ENCODE results near the gene DISP1.

GRCh38 chr1:222767152-222767571, 47.7 kb upstream of the DISP1 start:
- TF ChIP-seq, protein P1, sequence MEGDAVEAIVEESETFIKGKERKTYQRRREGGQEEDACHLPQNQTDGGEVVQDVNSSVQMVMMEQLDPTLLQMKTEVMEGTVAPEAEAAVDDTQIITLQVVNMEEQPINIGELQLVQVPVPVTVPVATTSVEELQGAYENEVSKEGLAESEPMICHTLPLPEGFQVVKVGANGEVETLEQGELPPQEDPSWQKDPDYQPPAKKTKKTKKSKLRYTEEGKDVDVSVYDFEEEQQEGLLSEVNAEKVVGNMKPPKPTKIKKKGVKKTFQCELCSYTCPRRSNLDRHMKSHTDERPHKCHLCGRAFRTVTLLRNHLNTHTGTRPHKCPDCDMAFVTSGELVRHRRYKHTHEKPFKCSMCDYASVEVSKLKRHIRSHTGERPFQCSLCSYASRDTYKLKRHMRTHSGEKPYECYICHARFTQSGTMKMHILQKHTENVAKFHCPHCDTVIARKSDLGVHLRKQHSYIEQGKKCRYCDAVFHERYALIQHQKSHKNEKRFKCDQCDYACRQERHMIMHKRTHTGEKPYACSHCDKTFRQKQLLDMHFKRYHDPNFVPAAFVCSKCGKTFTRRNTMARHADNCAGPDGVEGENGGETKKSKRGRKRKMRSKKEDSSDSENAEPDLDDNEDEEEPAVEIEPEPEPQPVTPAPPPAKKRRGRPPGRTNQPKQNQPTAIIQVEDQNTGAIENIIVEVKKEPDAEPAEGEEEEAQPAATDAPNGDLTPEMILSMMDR (IDR thresholded peaks at IDR 0.05): no peak
- TF ChIP-seq POLR2A (IDR thresholded peaks at IDR 0.05): no peak

Measured in Peyer's patch (tissue), 4 donors.